HG03442 (cell line): Measurements from ENCODE around the gene CHTF8.
A peak's percentile ranks its signal among the peaks of the same experiment; 100 is the strongest.
"Not testable (repeated sequence)": the region's sequence is repeated elsewhere in the genome, so short reads cannot be mapped to it uniquely, and the experiment has no call there.

Experiments used
- ATAC-seq: cut with Tn5 transposase; IDR thresholded peaks from one replicate; pipeline ENCODE4 v1.9.1; 2021; ENCODE audit warnings: mild to moderate bottlenecking, moderate library complexity; ENCODE audit not compliant: unreplicated experiment

The CHTF8 gene

DNA sequence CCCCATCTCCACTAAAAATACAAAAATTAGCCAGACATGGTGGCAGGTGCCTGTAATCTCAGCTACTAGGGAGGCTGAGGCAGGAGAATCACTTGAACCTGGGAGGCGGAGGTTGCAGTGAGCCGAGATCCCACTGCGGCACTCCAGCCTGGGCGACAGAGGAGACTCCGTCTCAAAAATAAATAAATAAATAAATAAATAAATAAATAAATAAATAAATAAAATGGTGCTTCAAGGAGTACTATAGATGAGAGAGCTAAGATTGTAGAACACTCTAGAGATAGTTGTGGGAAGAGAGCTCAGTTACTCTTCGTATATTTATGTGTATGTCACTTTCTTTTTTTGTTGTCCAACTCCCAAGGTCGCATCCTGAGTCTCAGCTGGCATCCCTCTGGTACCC, 7.1 kb upstream of the CHTF8 start:
- ATAC-seq: not testable (repeated sequence)

DNA sequence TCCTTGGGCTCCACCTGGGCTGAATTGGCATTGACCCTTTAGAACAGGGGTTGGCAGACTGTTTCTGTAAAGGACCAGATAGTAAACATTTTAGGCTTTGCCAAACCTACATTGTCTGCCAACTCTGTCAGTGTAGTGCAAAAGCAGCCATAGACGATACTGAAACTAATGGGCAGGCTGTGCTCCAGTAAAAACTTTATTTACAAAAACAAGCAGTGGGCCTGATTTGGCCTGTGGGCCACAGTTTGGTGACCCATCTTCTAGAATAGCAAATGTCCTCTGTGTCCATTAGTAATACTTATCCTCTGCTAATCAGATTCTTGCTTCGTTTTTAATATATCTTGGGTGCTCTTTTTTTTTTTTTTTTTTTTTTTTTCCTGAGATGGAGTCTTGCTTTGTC, 6.2 kb upstream of the CHTF8 start:
- ATAC-seq: no peak

DNA sequence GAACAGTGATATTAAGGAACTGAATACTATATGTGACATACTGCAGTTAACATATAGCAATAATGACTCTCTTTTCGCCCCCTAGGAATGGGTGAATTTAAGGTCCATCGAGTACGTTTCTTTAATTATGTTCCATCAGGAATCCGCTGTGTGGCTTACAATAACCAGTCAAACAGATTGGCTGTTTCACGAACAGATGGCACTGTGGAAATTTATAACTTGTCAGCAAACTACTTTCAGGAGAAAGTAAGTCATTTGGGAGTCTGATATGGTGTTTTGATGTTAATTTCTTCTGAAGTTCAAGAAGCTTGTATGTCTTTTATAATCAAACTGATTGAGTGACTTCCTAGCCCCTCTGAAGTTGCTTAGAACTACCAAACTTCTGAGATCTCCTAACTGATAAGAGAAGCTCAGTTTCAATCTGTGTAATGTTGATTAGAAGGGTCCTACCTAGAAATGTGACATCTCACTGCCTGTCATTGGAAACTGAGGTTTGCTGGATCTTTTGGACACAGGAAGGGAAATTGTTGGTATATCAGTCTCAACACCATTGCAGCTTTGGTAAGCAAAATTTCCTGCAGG, 1.1 kb upstream of the CHTF8 start:
- no peak for ATAC-seq

DNA sequence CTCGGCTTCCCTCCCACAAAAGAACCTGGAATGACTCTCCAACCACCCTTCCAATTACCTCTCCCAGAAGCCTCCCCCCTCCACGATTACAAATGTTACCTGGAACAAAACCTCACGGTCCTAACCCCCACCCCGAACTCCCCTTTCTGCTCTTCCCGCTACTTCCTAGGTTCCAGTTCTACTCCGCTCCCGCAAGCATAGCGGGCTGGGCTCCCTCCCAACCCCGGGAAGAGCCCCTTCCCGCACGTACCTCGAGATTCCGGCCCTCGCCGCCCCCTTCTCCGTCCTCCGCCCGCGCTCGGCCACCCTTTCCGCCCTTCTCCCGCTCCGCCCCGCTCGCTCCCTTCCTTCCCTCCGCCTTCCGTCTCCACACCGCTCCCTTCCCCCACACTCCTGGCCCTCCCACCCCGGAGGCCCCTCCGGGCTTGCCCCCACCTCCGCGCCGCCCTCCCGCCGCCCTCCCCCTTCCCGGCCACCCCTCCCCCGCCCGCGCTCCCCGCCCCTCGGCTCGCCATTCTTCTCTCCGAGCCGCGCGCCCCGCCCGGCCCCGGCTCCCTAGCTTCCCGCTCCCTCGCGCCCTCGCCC, 457 bp downstream of the CHTF8 start:
- ATAC-seq: peak; percentile 36

DNA sequence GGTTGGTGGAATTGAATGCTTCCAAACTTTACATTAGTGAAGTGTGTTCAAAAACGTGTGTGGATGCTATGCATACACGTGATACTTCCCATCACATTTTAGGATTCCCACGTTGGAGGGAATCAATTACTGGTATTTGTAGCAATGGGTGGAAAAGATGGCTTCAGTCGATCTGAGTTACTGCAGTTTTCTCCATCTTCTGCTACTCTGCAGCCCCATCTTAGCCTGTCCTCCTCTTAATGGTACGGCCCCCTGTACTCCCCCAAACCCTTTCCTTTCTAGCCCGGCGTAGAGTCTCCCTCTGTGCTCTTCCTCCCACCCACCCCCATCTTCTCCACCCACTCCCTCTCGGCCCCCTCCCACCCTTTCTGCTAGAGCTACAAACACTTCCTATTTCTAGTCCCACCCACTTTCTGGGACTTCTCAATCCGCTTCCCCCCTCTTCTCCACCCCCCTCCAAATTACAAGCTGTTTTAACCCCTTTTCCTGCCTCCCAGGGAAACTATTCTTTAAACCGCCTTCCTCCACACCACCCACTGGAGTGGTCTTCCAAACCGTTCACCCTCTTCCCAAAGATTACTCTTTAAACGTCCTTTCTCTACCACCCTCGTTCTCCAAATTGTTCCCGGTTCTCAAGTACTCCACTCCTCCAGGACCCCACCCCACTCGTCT, 1.1 kb downstream of the CHTF8 start:
- no peak for ATAC-seq

DNA sequence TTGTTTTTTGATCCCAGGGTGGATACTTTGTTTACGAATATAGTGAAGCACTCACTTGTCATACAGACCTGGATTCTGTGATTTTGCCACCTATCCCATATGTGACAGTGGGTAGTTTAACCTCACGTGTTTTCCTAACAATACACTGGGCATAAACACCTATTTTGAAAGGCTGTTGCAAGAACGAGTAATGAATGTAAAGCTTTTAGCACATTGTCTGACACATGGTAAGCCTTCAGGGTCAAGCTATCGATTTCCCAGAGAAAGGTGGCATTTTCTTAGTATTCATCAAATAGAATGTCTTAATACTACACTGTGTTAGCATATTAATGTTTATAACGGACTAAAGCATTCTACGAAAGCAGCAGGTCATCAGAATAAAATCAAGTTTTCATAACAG, 1.9 kb downstream of the CHTF8 start:
- ATAC-seq: no peak

DNA sequence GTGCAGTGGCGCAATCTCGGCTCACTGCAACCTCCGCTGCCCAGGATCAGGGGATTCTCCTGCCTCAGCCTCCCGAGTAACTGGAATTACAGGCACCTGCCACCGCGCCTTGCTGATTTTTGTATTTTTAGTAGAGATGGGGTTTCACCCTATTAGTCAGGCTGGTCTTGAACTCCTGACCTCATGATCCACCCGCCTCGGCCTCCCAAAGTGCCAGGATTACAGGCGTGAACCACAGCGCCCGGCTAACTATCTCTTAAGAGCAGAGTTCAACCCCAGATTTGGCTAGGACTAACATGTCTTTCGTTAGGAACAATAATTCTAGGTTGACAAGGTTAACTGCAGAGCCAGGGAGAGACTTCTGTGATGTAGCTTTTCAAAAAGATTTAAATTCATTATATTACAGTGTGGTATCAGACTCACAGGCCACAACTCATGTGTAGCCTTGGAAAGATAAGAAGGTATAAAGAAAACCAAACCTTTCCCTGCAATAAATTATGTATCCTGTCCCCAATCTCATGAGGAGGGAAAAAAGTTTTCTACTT, 4.3 kb downstream of the CHTF8 start:
- no peak for ATAC-seq

DNA sequence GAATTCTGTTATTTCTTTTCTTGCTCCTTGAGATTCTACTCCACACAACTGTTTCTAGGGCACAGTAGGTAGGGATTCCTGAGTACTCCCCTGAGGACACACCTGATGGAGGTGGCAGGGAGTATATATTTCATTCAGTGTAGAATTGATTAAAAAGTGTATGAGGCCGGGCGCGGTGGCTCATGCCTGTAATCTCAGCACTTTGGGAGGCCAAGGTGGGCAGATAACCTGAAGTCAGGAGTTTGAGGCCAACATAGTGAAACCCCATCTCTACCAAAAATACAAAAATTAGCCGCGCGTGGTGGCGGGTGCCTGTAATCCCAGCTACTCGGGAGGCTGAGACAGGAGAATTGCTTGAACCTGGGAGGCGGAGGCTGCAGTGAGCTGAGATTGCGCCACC, 5.6 kb downstream of the CHTF8 start:
- not testable (repeated sequence) for ATAC-seq

DNA sequence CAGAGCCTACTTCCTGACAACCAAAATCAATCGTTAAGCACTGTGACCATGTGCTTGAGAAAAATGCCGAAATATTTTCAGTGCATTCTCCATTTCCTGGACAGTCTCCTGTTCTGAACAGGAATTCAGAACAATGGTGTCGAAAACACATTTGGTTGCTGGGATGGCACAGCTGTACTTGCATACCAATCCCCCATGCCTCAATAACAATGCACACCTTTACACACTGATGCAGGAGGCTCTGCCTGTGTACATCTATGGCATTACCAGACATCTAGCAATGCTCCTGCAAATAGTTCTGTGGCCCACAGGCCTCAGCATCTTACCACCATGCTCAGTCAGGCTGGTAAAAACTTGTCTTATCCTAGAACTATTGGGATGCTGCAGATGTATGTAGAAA, 6.2 kb downstream of the CHTF8 start:
- no peak for ATAC-seq

DNA sequence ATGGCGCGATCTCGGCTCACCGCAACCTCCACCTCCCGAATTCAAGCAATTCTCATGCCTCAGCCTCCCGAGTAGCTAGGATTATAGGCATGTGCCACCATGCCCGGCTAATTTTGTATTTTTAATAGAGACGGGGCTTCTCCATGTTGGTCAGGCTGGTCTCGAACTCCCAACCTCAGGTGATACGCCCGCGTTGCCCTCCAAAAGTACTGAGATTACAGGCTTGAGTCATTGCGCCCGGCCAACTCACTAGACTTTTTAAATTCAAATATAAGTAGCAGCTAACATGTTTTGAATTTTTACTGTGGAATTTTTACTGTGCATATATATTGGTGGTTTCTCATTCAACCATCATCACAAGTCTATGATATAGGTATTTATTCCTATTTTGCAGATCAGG, 7.4 kb downstream of the CHTF8 start:
- ATAC-seq: not testable (repeated sequence)

DNA sequence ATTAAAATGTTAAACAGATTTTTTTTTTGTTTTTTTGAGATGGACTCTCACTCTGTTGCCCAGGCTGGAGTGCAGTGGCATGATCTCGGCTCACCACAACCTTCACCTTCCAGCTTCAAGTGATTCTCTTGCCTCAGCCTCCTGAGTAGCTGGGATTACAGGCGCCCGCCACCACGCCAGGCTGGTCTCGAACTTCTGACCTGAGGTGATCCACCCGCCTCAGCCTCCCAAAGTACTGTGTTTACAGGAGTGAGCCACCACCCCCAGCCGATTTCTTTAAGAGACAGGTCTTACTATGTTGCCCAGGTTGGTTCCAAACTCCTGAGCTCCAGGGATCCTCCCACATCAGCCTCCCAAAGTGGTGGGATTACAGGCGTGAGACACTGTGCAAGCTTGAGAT, 8.0 kb downstream of the CHTF8 start:
- not testable (repeated sequence) for ATAC-seq

DNA sequence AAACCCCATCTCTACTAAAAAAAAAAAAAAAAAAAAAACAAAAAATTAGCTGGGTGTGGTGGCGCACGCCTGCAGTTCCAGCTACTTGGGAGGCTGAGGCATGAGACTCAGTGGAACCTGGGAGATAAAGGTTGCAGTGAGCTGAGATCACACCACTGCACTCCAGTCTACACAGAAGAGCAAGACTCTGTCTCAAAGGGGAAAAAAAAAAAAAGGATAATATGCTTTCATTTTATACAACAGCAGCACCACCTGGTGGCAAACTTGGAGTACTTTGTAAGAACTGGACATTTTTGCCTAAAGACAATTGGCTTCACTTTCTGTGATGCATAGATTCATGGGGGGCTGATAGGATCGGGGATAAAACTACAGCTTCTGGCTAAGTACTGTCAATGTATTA, 8.5 kb downstream of the CHTF8 start:
- no peak for ATAC-seq

DNA sequence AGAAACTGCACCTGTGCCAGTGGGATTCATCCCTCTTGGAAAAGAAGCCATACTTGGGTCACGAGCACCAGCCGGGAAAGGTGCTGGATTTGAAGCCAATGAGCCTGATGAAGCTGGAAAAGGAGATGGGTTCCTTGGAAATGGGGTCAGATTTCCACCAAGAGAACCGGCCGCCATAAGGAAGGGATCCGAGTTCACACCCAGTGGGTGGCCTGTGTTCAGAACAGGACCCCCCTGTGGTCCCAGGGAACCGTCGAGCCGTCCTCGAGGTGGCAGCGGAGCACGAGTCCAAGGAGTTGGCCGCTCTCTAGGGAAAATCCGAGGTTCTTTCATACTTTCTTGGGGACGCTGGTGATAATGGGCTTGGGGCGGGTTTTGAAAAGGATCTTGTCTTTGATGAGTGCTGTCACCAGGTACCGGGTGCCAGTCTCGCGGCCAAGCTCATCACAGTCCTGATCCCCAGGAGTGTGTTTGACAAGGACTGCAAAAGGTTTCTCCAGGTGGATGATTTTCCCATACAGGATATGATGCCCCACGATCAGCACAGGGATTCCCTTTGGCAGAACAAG, 12.2 kb downstream of the CHTF8 start:
- no peak for ATAC-seq

DNA sequence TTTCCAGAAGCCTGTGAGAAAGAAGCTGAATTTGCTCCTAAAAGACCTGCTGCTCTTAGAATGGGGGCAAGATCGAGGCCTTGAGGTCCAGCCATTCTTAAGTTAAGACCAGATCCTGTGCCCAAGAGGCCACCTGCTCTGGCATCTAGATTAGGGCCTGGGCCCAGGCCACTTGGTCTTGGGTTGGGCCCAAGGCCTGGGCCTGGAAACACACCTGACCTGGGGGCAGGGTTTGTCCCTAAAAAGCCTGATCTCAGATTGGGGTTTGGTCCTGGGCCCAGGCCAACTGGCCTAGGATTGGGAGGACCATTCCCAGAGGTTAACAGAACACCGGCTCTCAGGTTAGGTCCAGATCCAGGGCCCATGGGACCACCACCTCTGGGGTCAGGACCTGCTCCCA, 12.9 kb downstream of the CHTF8 start:
- ATAC-seq: no peak

DNA sequence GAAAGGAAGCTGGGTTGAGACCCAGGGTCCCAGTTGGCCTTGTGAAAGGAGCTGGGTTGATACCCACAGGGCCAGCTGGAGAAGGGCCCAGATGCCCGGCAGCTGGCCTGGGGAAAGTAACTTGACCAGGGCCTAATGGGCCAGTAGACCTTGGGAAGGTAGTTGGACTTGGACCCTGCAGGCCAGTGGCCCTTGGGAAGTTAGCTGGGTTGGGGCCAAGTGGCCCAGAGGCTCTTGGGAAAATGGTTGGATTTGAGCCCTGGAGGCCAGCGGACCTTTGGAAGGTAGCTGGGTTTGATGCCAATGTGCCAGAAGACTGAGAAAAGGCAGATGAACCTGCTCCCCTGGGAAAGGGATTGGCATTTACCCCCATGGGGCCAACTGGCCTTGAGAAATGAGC, 13.4 kb downstream of the CHTF8 start:
- ATAC-seq: no peak

DNA sequence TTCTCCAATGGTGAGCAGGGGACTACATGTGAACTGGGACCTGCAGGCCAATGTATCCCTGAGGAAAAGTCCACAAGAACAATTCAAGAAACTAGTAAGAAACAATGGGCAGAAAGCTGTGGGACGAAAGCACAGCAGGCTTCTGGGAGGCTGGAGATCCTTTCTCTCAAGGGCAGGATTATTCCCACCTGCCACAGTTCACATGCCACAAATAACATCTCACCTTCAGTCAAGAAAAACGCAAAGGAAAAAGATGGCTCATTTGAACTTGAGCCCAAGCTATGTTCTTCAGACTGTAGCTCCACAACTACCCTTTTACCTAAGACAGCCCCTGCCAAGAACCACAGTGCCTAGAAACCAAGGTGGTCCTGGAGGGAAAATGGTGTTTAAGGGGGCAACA, 13.9 kb downstream of the CHTF8 start:
- no peak for ATAC-seq

DNA sequence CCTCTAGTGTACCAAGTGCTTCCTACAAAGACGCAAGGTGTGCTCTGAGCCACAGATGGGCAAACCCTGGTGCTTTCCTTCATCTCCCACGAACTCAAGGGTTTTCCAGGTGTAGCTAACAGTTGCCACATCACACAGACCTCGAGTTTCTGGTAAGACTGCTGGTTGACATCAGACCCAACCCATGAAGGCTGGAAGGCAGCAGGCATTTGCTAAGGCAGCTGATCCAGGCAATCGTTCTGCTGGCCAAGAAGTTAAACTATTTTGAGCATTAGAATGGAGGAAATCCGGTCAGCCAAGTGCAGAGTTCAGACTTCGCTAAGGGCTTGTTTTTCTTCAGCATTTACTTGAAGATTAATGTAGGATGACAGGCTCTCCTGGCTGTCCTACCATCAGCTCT, 15.5 kb downstream of the CHTF8 start:
- ATAC-seq: no peak

DNA sequence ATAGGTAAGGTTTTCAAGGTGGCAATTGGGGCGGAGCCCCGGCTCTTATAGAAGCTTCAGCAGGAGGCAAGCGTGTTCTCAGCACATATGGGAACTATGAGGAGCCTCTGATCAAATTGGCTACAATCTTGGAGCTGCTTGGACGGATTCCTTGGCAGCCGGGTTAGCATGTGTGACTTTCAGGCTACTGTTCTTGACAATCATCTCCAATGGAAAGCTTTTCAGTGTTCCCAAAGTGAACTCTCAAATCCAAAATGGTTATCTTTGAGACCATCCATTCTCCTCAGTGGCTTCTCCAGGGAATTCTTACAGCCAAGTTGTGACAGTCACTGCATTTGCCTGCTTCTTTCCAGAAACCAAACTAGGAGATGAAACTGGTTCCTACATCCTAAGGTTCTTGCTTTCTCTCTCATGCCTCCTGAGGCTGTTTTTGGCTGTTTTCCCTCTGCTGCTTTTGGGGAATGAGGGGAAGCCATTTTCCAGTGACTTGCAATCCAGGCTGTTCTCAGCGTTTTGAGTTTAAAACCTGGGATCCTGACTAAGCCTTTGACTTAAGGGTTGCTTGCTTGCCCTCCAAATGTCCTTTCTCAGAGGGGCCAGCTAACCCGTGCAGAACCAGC, 16.0 kb downstream of the CHTF8 start:
- ATAC-seq: no peak

DNA sequence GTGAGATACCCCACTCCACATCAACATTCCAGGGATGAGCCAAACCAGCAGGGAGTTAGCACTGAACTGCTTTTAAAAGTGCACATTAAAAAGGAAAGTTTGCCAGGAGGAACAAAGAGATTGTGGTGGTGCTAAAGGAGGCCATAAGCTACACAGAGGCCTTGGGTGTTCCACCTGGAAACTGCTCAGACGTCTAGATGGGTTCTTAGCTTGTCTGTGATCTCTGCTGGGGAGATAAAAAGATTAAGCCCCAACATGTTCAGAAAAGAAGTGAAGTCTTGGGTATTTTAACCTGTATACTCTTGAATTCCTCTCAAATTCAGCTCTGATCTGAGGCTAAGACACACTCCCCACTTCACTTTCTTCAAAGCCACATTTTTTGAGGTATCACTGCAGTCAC, 16.6 kb downstream of the CHTF8 start:
- no peak for ATAC-seq

DNA sequence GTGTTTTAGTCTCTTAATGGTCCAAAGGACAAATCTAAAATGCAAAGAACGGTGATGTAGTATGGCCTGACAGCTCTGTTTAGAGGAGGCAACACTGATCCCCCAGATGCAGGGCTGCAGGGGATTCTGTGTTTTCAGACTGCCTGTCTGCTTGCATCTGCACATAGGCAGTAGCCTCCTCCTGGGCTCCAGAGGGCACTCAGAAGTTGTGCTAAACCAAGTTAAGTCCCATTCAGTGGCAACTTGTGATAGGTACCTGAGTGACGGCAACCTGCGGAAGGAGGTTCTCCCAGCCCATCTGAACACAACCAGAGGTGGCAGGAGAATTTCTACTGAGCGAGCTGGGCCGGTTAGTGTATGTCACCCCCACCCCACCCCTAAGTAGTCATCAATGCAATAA, 17.0 kb downstream of the CHTF8 start:
- ATAC-seq: no peak

DNA sequence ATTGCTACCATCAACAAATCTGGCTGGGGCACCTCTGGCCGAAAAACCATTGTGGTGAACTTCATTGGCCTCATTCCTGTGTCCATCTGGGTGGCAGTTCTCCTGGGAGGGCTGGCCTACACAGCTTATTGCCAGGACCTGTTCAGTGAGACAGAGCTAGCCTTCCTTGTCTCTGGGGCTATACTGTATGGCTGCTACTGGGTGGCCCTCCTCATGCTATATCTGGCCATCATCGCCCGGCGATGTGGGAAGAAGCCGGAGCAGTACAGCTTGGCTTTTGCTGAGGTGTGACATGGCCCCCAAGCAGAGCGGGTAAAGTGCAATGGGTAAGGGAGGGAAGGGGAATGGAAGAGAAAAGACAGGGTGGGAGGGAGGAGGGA, 17.4 kb downstream of the CHTF8 start:
- ATAC-seq: no peak
